Activated CD8-positive, alpha-beta memory T cell treated with anti-CD3 and anti-CD28 coated beads for 24 hours (primary cell): ENCODE measurements around the gene DHRS2.

Source experiments
- DNase-seq: peaks from one replicate; pipeline ENCODE4 v3.0.0-alpha.2; 2020

DHRS2 gene

GRCh38 chr14:23694085-23694948 lies 58.2 kb downstream of the DHRS2 start:
- DNase-seq: no peak
